Glomerular endothelial cell (primary cell): ENCODE results near the gene PLK3. TPM values are rescaled to one million over a fixed set of nuclear protein-coding genes. Genes with fewer than 3 reads are reported as not detected.
"Not testable (repeated sequence)": the region's sequence is repeated elsewhere in the genome, so short reads cannot be mapped to it uniquely, and the experiment has no call there.

Experiments used
- DNase-seq: peaks from one replicate; pipeline ENCODE4 v3.0.0-alpha.2; 2011; ENCODE audit warnings: low read depth, low spot score; ENCODE audit errors: extremely low read depth
- total RNA-seq: library from RNA; depleted of rRNA; stranded (reverse); fragments of >200 nt; gene quantifications from 2 replicates; pipeline ENCODE4 v1.2.3, GENCODE V29; 2015

The PLK3 gene
- total RNA-seq, 1 donor from 2014 or later: 56.1 TPM

GRCh38 chr1:44808063-44808937 lies 8.1 kb downstream of the PLK3 start, which contains the start of gene BTBD19:
Gene BTBD19 (plus strand): TSS chr1:44808523. CDS start chr1:44808821, 298 bp downstream.
- DNase-seq: no peak

- no peak for DNase-seq
These were observed 9.1 kb downstream of the PLK3 start for GRCh38 chr1:44808938-44809917.

- DNase-seq: no peak
These were observed 10.1 kb downstream of the PLK3 start for GRCh38 chr1:44810101-44810761.

- DNase-seq: not testable (repeated sequence)
These were observed 10.6 kb downstream of the PLK3 start for GRCh38 chr1:44810762-44811105.

GRCh38 chr1:44811234-44811633 lies 11.1 kb downstream of the PLK3 start:
- no peak for DNase-seq

GRCh38 chr1:44812822-44813543 lies 12.8 kb downstream of the PLK3 start:
- no peak for DNase-seq

GRCh38 chr1:44815926-44816325 lies 15.7 kb downstream of the PLK3 start:
- DNase-seq: not testable (repeated sequence)

- no peak for DNase-seq
These were observed 17.1 kb downstream of the PLK3 start for GRCh38 chr1:44817307-44817706.

GRCh38 chr1:44817771-44818495 lies 17.8 kb downstream of the PLK3 start:
- DNase-seq: no peak

GRCh38 chr1:44819196-44819607 lies 19.0 kb downstream of the PLK3 start:
- DNase-seq: no peak

- DNase-seq: no peak
These were observed 19.6 kb downstream of the PLK3 start for GRCh38 chr1:44819608-44820327.

- DNase-seq: no peak
These were observed 20.4 kb downstream of the PLK3 start for GRCh38 chr1:44820328-44821239.

- DNase-seq: no peak
These were observed 21.1 kb downstream of the PLK3 start for GRCh38 chr1:44821240-44821715.

GRCh38 chr1:44822131-44822701 lies 22.0 kb downstream of the PLK3 start:
- no peak for DNase-seq

GRCh38 chr1:44822981-44823451 lies 22.8 kb downstream of the PLK3 start:
- DNase-seq: no peak

GRCh38 chr1:44824392-44824791 lies 24.2 kb downstream of the PLK3 start:
- DNase-seq: not testable (repeated sequence)
